Thyroid gland (tissue), 4 donors: ENCODE measurements around the gene KIAA1755.

Experiments
- POLR2A ChIP-seq, 2 donors: fragments of 450-650 bp; IDR thresholded peaks; one replicate each; pipeline ENCODE4 v1.6.1; 2017; ENCODE audit warnings: antibody characterized with exemption in 2 of 2, mild to moderate bottlenecking in 2 of 2, moderate library complexity in 1 of 2
- TF ChIP-seq, protein P1 (sequence below), 6 experiments: fragments of 200-600 bp in 3 of 6; fragments of 450-650 bp in 3 of 6; sonication (generic) in 3 of 6; IDR thresholded peaks; one replicate each; pipeline ENCODE4 v1.5.1; 2016 to 2019; ENCODE audit warnings: antibody characterized with exemption in 6 of 6, mild to moderate bottlenecking in 2 of 6, inconsistent platforms in 1 of 6, moderate library complexity in 1 of 6

DNA sequence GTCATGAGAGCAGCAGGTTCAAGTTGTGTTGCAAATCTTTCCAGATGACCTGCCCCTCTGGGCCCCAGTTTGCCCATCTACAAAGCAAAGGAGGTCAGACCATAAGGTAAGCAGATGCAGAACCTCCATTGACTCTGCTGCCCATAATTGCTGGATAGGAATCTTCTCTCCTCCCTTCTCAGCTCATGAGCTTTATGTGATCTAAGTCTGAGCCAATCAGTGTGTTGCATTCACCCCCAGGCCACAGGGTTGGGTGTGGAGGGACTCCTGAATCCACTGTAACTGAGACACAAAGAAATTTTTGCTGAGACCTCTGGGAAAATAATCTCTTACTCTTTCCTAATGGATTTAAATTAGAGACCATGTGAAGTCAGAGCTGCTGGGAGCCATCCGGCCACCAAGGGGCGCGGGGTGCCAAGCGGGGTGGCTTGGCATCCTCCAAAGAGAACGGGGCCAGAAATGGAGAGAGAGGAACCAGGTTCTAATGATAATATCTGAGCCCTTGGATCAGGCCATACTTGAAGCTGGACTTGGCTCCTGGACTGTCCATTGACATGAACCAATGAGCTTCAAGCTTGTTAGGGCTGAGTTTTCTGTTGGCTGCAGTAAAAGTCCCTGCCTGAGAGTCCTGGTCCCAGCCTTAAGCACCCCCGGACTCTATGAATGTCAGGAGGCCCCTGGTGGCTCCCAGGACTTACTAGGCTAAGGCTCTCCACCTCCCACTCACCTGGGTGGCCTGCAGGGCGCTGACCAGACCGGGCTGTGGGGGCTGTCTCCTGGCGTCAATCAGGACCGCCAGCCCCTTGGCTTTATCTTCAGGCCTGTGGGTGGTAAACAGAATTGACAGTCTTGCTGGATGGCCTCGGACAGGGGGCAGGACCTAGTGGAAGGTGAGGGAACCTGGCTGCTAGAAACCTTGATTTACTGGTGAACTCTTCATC is 32.8 kb downstream of the KIAA1755 start:
- no peak for TF ChIP-seq POLR2A (IDR thresholded peaks at IDR 0.05)
- TF ChIP-seq, protein P1, sequence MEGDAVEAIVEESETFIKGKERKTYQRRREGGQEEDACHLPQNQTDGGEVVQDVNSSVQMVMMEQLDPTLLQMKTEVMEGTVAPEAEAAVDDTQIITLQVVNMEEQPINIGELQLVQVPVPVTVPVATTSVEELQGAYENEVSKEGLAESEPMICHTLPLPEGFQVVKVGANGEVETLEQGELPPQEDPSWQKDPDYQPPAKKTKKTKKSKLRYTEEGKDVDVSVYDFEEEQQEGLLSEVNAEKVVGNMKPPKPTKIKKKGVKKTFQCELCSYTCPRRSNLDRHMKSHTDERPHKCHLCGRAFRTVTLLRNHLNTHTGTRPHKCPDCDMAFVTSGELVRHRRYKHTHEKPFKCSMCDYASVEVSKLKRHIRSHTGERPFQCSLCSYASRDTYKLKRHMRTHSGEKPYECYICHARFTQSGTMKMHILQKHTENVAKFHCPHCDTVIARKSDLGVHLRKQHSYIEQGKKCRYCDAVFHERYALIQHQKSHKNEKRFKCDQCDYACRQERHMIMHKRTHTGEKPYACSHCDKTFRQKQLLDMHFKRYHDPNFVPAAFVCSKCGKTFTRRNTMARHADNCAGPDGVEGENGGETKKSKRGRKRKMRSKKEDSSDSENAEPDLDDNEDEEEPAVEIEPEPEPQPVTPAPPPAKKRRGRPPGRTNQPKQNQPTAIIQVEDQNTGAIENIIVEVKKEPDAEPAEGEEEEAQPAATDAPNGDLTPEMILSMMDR (IDR thresholded peaks at IDR 0.05): no peak
